Measurements from ENCODE around the gene KAT8.

KAT8 gene

DNA sequence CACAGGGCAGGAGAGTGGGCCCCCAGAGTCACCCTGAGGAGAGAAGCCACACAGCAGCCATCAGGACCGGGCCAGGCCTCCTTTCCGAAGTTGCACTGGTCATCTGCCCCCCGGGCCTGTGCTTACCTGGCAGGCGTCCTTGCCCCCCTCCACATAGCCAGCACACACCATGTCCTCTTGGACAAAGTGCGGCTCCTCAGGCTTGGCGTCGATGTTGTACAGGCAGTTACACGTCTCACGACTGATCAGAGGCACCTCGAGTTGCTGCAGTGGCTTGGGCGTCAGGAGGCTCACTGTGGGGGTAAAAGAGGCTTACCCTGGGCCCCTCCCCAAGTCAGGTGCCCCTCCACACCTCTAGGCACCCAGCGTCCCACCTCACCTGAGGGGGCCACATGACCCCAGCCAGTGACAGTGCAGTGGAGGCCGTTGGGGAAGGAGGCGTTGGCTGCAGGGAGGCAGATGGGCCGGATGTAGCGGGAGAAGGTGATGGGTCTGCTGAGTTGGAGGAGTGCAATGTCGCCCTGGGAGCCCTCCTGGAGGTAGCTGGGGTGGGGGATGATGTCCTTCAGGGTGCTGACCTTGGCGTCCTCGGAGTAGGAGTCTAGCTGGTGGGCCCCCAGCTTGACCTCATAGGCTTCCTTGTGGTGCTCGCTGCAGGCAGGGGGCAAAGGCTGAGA is 15.0 kb downstream of the KAT8 start:
- Histone ChIP-seq H3K27me3 (replicated peaks; ENCODE audit: insufficient read depth, low read length) (no peaks in the 10 kb centered on the region), H3K36me3 (replicated peaks; ENCODE audit: insufficient read depth, low read length) (no peaks in the 10 kb centered on the region), H3K4me2 (ENCODE audit: low read depth, low read length) (no peak overlapping the region), H3K4me1 (ENCODE audit: low read length) (no peaks in the 10 kb centered on the region), H3F3A (ENCODE audit: insufficient read depth, low read length) (no peaks in the 10 kb centered on the region), H4K20me1 (ENCODE audit: insufficient read depth, low read length) (no peaks in the 10 kb centered on the region), H3K27ac (ENCODE audit: low read length) (no peak overlapping the region), H3K4me3 (ENCODE audit: low read length) (no peak overlapping the region), H3K9ac (ENCODE audit: low read length) (no peak overlapping the region), H3K9me2 (replicated peaks; ENCODE audit: insufficient read depth, low read length) (no peaks in the 10 kb centered on the region), H2AFZ (ENCODE audit: low read length) (no peak overlapping the region), H3K79me2 (ENCODE audit: low read length) (no peaks in the 10 kb centered on the region), H3K9me3 (replicated peaks; ENCODE audit: insufficient read depth, low read length) (no peaks in the 10 kb centered on the region)
- no peak for DNase-seq
- no peak for TF ChIP-seq EZH2 (optimal IDR thresholded peaks at IDR 0.05; ENCODE audit: low read depth, low read length)
- TF ChIP-seq, protein P1, sequence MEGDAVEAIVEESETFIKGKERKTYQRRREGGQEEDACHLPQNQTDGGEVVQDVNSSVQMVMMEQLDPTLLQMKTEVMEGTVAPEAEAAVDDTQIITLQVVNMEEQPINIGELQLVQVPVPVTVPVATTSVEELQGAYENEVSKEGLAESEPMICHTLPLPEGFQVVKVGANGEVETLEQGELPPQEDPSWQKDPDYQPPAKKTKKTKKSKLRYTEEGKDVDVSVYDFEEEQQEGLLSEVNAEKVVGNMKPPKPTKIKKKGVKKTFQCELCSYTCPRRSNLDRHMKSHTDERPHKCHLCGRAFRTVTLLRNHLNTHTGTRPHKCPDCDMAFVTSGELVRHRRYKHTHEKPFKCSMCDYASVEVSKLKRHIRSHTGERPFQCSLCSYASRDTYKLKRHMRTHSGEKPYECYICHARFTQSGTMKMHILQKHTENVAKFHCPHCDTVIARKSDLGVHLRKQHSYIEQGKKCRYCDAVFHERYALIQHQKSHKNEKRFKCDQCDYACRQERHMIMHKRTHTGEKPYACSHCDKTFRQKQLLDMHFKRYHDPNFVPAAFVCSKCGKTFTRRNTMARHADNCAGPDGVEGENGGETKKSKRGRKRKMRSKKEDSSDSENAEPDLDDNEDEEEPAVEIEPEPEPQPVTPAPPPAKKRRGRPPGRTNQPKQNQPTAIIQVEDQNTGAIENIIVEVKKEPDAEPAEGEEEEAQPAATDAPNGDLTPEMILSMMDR (IDR thresholded peaks at IDR 0.05; ENCODE audit: low read length) = no peak

DNA sequence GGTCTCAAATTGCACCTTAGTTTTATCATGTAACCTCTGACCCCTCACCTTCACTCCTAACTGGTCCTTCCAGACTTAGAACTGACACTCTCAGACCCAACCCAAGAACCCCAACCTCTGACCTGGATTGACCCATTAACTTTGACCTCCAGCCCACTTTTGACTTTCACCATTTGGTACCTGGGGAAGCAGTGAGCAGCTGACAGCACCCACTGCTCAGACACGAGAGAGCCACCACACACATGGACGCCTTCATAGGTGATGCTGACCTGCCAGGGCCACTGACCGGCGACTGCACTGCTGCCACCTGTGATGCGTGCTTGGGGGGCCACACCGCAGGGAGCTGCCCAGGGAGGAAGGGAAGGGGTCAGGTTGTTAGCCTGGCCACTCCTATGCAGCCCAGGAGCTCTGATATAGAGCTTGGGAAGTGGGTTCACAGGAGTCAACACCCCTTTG is 15.6 kb downstream of the KAT8 start:
- Histone ChIP-seq H3K27me3 (replicated peaks; ENCODE audit: insufficient read depth, low read length) (no peaks in the 10 kb centered on the region), H3F3A (ENCODE audit: insufficient read depth, low read length) (no peaks in the 10 kb centered on the region), H3K79me2 (ENCODE audit: low read length) (no peaks in the 10 kb centered on the region), H3K27ac (ENCODE audit: low read length) (no peak overlapping the region), H3K4me2 (ENCODE audit: low read depth, low read length) (no peak overlapping the region), H3K9me3 (replicated peaks; ENCODE audit: insufficient read depth, low read length) (no peaks in the 10 kb centered on the region), H3K36me3 (replicated peaks; ENCODE audit: insufficient read depth, low read length) (no peaks in the 10 kb centered on the region), H3K9ac (ENCODE audit: low read length) (no peak overlapping the region), H3K4me1 (ENCODE audit: low read length) (no peaks in the 10 kb centered on the region), H2AFZ (ENCODE audit: low read length) (no peak overlapping the region), H3K4me3 (ENCODE audit: low read length) (no peak overlapping the region), H3K9me2 (replicated peaks; ENCODE audit: insufficient read depth, low read length) (no peaks in the 10 kb centered on the region), H4K20me1 (ENCODE audit: insufficient read depth, low read length) (no peaks in the 10 kb centered on the region)
- no peak for DNase-seq
- TF ChIP-seq EZH2 (optimal IDR thresholded peaks at IDR 0.05; ENCODE audit: low read depth, low read length) (no peak), EZH2phosphoT487 (IDR thresholded peaks at IDR 0.05; ENCODE audit: low read length) (no peak)
- TF ChIP-seq, protein P1 (IDR thresholded peaks at IDR 0.05; ENCODE audit: low read length) = no peak

DNA sequence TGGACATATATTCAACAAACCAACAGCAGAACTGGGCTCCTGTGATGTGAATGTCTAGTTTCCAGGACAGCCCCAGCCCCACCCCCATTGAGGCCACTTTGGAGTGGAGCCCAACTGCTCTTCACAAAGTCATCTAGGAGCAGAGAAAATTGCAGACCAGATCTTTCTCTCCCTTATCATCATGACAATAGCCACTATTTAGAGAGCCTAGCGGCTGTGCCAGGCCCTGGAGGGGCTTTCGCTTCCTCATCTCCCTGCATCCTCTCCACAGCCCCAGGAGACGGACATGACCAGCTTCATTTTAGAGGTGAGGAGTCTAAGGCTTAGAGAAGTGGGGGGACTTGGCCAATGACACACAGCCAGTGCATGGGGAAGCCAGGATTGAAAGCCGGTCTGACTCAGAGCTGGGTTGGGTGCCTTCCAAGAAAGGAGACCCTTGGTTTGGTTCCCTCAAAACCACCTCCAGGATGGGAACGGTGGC is 16.7 kb downstream of the KAT8 start:
- Histone ChIP-seq H3K4me1 (ENCODE audit: low read length) (no peaks in the 10 kb centered on the region), H3F3A (ENCODE audit: insufficient read depth, low read length) (no peaks in the 10 kb centered on the region), H3K79me2 (ENCODE audit: low read length) (no peaks in the 10 kb centered on the region), H2AFZ (ENCODE audit: low read length) (no peak overlapping the region), H4K20me1 (ENCODE audit: insufficient read depth, low read length) (no peaks in the 10 kb centered on the region), H3K36me3 (replicated peaks; ENCODE audit: insufficient read depth, low read length) (no peaks in the 10 kb centered on the region), H3K27me3 (replicated peaks; ENCODE audit: insufficient read depth, low read length) (no peaks in the 10 kb centered on the region), H3K27ac (ENCODE audit: low read length) (no peak overlapping the region), H3K9me2 (replicated peaks; ENCODE audit: insufficient read depth, low read length) (no peaks in the 10 kb centered on the region), H3K4me2 (ENCODE audit: low read depth, low read length) (no peak overlapping the region), H3K4me3 (ENCODE audit: low read length) (no peak overlapping the region), H3K9me3 (replicated peaks; ENCODE audit: insufficient read depth, low read length) (no peaks in the 10 kb centered on the region), H3K9ac (ENCODE audit: low read length) (no peak overlapping the region)
- TF ChIP-seq, protein P1 (IDR thresholded peaks at IDR 0.05; ENCODE audit: low read length) = no peak
- TF ChIP-seq EZH2phosphoT487 (IDR thresholded peaks at IDR 0.05; ENCODE audit: low read length) (no peak), EZH2 (optimal IDR thresholded peaks at IDR 0.05; ENCODE audit: low read depth, low read length) (no peak)
- no peak for DNase-seq
